T-helper 2 cell (primary cell): ENCODE measurements around the gene ZHX3.
A peak's percentile ranks its signal among the peaks of the same experiment; 100 is the strongest.

ENCODE experiments used
- DNase-seq, 5 experiments: peaks; one replicate each; pipeline versions ENCODE4 v3.0.0 to v3.0.0-alpha.2; 2012 to 2022

ZHX3 gene

GRCh38 chr20:41183391-41183790, 134.1 kb downstream of the ZHX3 start:
- DNase-seq = no peak

DNA sequence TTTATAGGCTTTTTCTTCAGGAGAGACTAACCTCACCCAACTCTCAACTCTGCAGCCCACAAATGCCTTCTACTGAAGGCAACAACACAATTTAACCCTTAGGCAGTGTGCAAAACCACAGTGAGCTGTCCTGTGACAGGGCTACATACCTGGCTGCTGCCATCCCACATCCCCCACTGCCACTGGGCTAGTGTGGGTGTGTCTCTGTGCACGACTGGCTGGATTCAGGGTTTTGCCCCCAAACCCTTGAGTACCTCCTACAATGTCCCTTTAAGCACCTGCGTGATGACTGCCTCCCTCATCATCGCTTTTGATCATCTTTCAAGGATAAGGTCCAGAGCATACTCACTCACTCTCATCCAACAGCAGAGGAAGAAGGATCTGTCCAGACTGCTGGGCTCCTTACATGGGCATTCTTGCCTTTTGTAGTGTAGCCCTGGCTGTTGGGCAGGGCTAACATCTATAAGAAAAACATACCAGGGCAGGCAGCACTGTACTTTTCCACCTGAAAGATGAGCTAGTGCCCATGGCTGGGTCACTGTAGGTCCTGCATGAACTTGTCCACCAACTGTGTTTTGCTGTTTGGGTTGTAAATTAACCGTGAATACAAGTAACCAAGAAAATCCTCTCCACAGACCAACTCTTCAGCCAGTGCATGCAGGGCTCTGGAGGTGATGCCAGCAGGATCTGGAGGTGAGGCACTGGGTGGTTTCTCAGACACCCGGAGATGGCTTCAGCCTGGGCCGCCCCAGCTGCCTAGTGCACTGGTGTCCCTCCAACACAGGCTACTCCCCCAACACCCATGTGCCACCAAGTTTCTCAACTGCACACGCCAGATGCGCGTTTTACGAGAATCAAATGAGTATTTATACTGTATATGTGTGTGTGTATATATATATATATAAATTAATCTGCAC, 135.0 kb downstream of the ZHX3 start:
- DNase-seq = peak in 1 of 5 experiments; percentile 47

GRCh38 chr20:41181567-41181966, 136.0 kb downstream of the ZHX3 start:
- no peak for DNase-seq

DNA sequence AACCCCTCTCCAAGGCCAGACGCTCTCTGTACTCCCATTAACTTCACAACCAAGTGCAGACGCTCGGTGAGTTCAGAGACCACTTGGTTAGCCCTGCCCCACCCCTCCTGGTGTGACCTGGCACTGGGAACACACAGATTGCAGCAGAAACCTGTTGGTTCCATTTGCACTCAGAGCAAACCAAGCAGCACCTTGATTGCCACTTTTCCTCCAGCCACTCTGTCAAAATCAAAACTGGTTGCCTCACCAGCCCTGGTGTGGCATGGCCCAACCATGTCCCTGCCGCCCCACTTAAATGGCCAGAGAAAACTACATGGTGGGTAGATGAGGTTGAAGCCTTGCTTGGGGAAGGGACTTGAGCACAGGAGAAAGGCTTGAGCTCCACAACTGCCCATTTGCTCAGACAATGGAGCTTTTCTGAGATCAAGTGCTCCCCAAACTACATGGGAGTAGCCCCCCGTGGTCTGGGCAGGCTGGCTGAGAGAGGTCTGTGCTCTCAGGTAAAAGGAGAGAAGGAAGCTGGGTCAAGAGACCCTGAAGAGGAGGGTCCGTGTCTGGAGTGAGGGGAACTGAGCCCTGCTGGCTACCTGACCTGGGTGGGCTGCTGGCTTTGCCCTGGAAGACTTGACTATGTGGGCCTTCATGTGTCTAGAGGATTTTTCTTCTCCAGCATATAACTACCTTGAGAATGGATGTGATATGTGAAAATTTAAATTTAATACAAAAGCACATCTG, 136.8 kb downstream of the ZHX3 start:
- DNase-seq = no peak

DNA sequence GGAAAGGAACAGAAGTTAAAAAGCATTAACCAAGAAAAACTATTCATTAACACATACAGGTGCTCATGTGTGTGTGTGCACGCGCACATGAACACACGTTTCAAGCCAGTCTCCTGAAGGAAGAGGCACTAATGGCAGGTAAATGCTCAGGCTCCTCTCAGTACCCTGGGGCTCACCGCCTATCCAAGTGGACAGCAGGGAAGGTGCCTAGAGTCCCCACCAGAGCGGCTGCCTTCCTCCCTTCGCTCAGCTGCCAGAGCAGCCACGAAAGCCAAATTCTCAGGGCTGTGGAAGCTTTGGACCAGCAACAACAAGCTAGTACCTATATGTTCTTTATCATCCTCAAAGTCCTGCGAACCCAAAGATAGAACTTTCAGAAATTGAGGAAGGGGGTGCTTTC, 137.6 kb downstream of the ZHX3 start:
- DNase-seq = no peak

DNA sequence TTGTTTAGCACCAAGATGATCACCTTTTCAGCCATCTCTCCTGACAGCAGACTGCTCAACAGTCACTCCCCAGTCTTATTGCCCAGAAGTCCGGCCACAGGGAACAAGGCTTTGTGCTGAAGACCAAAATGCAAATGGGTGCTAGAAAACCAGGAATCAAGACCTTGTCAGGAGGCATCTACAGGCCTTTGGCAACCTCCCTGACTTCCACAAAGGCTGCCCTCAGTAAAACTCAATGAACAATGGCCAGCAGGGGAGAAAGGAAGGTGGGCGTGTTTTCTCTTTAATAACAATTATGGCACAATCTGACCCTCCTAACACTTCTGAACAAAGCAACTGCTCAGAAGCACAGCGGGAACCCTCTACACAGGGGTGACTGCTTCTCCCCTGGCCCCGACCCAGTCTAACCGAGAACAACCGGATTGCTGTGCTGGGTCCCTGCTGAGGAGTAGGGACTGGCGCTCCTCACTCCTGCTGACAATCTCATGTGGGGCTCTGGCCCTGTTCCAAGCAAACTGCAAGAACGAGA, 138.6 kb downstream of the ZHX3 start:
- no peak for DNase-seq

- DNase-seq = no peak
Observed at GRCh38 chr20:41178495-41178894, 139.0 kb downstream of the ZHX3 start.

DNA sequence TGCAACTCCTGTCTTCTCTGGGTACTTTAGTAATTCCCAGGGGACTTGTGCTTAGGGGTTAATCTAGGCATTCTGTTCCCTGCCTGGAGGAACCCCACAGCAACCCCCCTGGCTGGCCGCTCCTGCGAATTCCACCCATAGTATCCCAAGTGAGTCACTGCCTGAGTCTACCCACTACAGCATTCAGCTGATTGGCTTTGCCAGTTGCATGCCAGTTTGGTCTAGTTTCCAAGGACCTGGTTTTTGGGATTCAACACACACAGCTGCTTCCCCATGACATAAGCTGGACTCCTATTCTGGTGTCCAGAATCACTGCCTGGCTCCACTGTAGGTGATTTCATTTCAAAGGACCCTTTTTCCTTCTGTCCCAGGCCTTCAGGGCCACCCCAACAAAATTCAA, 139.9 kb downstream of the ZHX3 start:
- no peak for DNase-seq

DNA sequence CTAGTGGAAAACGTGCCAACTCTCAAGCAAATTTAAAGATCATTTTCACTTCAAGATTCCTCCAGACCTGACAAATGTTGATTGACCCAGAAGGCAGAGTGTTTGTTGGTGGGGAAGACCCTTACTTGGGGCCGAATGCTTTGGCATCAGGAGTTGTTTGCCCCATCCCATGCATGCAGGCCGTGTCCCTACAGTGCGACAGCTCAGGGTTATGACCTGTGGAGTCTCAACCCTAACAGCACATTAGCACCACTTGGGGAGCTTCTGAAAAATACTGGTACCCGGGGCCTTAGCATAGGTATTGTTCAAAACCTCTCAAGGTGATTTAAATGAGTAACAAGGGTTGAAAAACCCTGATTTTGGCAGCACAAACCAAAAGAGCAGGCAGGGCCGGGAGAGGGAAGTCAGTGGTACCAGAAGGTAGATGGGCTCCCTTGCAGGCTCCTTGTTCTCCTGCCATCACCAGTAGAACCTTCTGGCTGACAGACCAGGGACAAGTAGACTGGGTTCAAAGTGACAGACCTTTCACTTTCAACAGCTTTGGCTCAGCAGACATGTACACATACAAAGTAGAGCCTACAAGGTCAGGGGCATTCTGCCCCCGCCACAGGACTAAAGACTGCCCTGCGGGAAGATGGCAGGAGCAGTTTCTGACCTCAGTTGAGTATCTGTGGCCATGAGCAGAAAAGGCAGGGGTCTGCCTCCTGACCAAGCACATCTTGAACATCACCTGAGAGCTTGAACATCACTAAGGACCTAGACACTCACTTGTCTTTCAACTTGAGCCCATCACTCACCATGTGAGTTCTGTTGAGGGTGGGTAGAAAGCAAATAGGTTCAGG, 140.6 kb downstream of the ZHX3 start:
- DNase-seq = no peak

GRCh38 chr20:41175727-41176330, 141.7 kb downstream of the ZHX3 start:
- no peak for DNase-seq

GRCh38 chr20:41175201-41175651, 142.3 kb downstream of the ZHX3 start:
- DNase-seq = no peak

GRCh38 chr20:41174782-41175181, 142.7 kb downstream of the ZHX3 start:
- DNase-seq = no peak

GRCh38 chr20:41174373-41174772, 143.2 kb downstream of the ZHX3 start:
- no peak for DNase-seq

DNA sequence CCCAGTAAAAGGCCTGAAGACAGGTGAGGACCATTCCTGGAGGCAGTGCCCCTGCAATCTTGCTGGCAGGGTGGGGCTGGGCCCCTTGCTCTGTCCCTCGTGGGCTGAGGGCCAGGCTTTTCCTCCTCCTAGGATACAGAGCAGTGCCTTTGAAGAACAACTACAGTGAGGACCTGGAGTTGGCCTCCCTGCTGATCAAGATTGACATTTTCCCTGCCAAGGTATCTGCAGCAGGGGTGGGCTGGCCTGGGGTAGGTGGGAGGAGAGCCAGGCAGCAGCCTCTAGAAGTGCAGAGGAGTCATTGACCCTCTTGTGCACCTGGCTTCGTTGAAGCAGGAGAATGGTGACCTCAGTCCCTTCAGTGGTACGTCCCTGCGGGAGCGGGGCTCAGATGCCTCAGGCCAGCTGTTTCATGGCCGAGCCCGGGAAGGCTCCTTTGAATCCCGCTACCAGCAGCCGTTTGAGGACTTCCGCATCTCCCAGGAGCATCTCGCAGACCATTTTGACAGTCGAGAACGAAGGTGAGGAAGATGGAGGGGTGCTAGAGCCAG, 143.7 kb downstream of the ZHX3 start:
- DNase-seq = no peak

DNA sequence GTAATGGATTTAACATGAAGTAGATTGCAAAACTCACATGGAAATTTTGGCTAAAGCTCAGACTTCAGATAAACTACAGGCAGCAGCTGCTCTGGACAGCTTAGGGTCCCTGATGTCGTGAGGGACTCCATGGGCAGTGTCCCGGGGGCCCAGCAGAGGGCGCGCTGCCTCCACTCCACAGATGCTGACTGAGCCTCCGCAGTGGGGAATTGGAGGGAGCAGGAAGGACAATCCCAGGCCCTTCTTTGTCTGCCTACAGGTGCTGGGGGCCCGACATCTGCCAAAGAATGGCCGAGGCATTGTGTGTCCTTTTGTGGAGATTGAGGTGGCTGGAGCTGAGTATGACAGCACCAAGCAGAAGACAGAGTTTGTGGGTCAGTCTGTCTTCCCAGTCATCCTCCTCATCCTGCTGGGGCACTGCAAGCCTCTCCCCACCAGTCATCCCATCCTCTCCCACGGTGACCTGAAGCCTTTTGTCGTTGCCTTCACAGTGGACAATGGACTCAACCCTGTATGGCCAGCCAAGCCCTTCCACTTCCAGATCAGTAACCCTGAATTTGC, 144.3 kb downstream of the ZHX3 start:
- peak; percentile 36 to 53 (median 48) for DNase-seq

- DNase-seq = no peak
Observed at GRCh38 chr20:41172296-41173140, 145.0 kb downstream of the ZHX3 start.

DNA sequence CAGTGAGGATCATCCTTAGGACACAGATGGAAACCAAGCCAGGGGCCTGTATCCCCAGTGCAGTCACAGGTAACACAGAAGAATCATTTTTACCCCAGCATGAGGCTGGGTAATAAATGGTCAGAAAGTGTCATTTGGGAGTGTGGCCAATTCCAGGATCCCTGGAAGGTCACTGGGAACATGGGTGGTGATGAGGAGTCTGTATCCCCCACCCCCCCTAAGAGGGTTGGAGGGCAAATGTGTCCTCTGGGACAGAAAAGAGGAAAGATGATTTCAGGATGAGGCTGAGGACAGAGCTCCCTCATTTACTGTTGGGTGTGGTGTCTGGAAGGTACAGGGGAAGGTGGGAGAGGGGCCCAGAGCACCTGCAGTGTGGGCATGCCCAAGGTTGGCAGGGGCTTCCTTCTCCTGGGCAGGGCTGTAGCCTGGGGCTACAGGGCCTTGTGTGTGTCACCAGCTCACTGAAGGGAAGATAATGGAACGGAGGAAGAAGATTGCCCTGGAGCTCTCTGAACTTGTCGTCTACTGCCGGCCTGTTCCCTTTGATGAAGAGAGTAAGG, 145.7 kb downstream of the ZHX3 start:
- no peak for DNase-seq

GRCh38 chr20:41170386-41171105, 147.0 kb downstream of the ZHX3 start:
- DNase-seq = no peak

DNA sequence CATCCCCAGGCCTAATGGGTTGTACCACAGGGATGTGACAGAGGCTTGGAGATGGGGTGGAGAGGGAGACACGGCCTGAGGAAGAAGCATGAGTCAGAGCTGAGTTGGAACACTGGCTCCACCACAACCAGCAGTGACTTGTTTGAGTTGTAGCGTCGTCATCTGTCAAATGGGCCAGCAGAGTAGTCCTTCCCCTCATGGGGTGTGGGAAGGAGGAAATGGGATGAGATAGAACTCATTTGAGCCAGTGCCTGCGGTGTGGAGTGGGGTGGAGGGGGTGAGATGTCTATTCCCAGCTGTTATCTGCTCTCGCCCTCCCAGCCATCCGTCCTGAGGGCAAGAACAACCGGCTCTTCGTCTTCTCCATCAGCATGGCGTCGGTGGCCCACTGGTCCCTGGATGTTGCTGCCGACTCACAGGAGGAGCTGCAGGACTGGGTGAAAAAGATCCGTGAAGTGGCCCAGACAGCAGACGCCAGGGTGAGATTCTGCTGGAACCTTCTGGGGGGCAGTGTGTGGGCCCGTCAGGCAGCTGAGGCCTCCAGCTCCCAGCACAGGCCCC, 147.7 kb downstream of the ZHX3 start:
- DNase-seq = no peak
